Osteoblast (primary cell): ENCODE data around the gene CYP2A6. TPM values are rescaled to one million over a fixed set of nuclear protein-coding genes. Genes with fewer than 3 reads are reported as not detected.
"Not testable (repeated sequence)": the region's sequence is repeated elsewhere in the genome, so short reads cannot be mapped to it uniquely, and the experiment has no call there.

Experiments used
- DNase-seq: peaks from one replicate; pipeline ENCODE4 v3.0.0; 2011; ENCODE audit warnings: low spot score, mixed read lengths; ENCODE audit not compliant: insufficient read length; ENCODE audit errors: missing footprints
- H2AFZ ChIP-seq: 2 replicates; pipeline ENCODE4 v1.6.0; 2011; ENCODE audit warnings: mild to moderate bottlenecking, low read length
- H3K27ac ChIP-seq: 2 replicates; pipeline ENCODE4 v1.5.1; 2011; ENCODE audit warnings: mild to moderate bottlenecking, low read depth, low read length, moderate library complexity
- H3K27me3 ChIP-seq: 2 replicates; pipeline ENCODE4 v1.6.0; 2012; ENCODE audit warnings: mild to moderate bottlenecking, control low read depth, inconsistent platforms, low read length, moderate library complexity; ENCODE audit not compliant: insufficient read depth
- H3K36me3 ChIP-seq: 2 replicates; pipeline ENCODE4 v1.5.1; 2011; ENCODE audit warnings: mild to moderate bottlenecking, low read length, control low read depth, moderate library complexity; ENCODE audit not compliant: insufficient read depth
- H3K4me1 ChIP-seq: 2 replicates; pipeline ENCODE4 v1.5.1; 2011; ENCODE audit warnings: mild to moderate bottlenecking, low read length, control low read depth, moderate library complexity; ENCODE audit not compliant: insufficient read depth
- H3K4me2 ChIP-seq: 2 replicates; pipeline ENCODE4 v1.6.0; 2011; ENCODE audit warnings: mild to moderate bottlenecking, low read length; ENCODE audit not compliant: insufficient read depth
- H3K4me3 ChIP-seq: fragments of 200-600 bp; sonication (generic); 3 replicates; pipeline ENCODE4 v1.5.1; 2012; ENCODE audit warnings: mild to moderate bottlenecking, low read length, inconsistent platforms; ENCODE audit not compliant: insufficient read depth
- H3K79me2 ChIP-seq: 2 replicates; pipeline ENCODE4 v1.6.0; 2012; ENCODE audit warnings: mild to moderate bottlenecking, low read length, control low read depth, inconsistent platforms; ENCODE audit not compliant: insufficient read depth
- H3K9me3 ChIP-seq: 2 replicates; pipeline ENCODE4 v1.5.1; 2011; ENCODE audit warnings: low read depth, low read length, control low read depth
- H4K20me1 ChIP-seq: 2 replicates; pipeline ENCODE4 v1.6.0; 2012; ENCODE audit warnings: mild to moderate bottlenecking, low read length, control low read depth; ENCODE audit not compliant: insufficient read depth
- CTCF ChIP-seq: IDR thresholded peaks from 2 replicates; pipeline ENCODE4 v1.5.1; 2011; ENCODE audit warnings: mild to moderate bottlenecking, low read depth, low read length, moderate library complexity; ENCODE audit errors: extremely low read depth
- total RNA-seq: library from RNA; depleted of rRNA; stranded (reverse); fragments of >200 nt; gene quantifications from 2 replicates; pipeline ENCODE4 v1.2.3, GENCODE V29; 2012

The CYP2A6 gene
- total RNA-seq, 1 donor, result not detected

- DNase-seq, result no peak
- Histone ChIP-seq H3K4me3 (no peak overlapping the region), H4K20me1 (peaks cover 3% of the 10 kb centered on the region), H3K27ac (no peak overlapping the region), H3K36me3 (no peaks in the 10 kb centered on the region), H3K79me2 (no peaks in the 10 kb centered on the region), H3K27me3 (peaks cover 3% of the 10 kb centered on the region), H3K4me2 (no peak overlapping the region), H3K4me1 (no peaks in the 10 kb centered on the region), H3K9me3 (no peaks in the 10 kb centered on the region), H2AFZ (no peak overlapping the region)
- no peak for TF ChIP-seq CTCF
Observed at GRCh38 chr19:40815223-40815622, 35.0 kb downstream of the CYP2A6 start.

- DNase-seq, result peak; percentile 63
- Histone ChIP-seq H3K4me2 (no peak overlapping the region), H3K4me3 (no peak overlapping the region), H3K27ac (no peak overlapping the region), H3K4me1 (peaks cover 2% of the 10 kb centered on the region), H3K9me3 (no peaks in the 10 kb centered on the region), H3K79me2 (peaks cover 13% of the 10 kb centered on the region), H4K20me1 (peaks cover 21% of the 10 kb centered on the region), H2AFZ (no peak overlapping the region), H3K36me3 (peaks cover 14% of the 10 kb centered on the region), H3K27me3 (peaks cover 3% of the 10 kb centered on the region)
- no peak for TF ChIP-seq CTCF
Observed at GRCh38 chr19:40813182-40813581, 37.1 kb downstream of the CYP2A6 start.

GRCh38 chr19:40812571-40812970 lies 37.7 kb downstream of the CYP2A6 start:
- peaks cover 27% of the 10 kb centered on the region for H4K20me1 ChIP-seq
- not testable (repeated sequence) for H3K27ac ChIP-seq, H3K27me3 ChIP-seq, H2AFZ ChIP-seq, H3K4me2 ChIP-seq, DNase-seq, H3K4me1 ChIP-seq, H3K9me3 ChIP-seq, H3K4me3 ChIP-seq
- peaks cover 20% of the 10 kb centered on the region for H3K36me3 ChIP-seq
- H3K79me2 ChIP-seq, result peaks cover 19% of the 10 kb centered on the region

GRCh38 chr19:40811478-40812341 lies 38.5 kb downstream of the CYP2A6 start:
- TF ChIP-seq CTCF, result no peak
- peaks cover 27% of the 10 kb centered on the region for H3K36me3 ChIP-seq
- no peak overlapping the region for H3K27ac ChIP-seq
- peaks cover 36% of the 10 kb centered on the region for H4K20me1 ChIP-seq
- no peaks in the 10 kb centered on the region for H3K9me3 ChIP-seq
- DNase-seq, result peak; percentile 25
- H3K79me2 ChIP-seq, result peaks cover 27% of the 10 kb centered on the region
- H3K4me1 ChIP-seq, result peaks cover 3% of the 10 kb centered on the region
- H3K4me2 ChIP-seq, result peak overlapping the region; percentile 76
- no peak overlapping the region for H3K4me3 ChIP-seq
- no peak overlapping the region for H2AFZ ChIP-seq
- H3K27me3 ChIP-seq, result peaks cover 3% of the 10 kb centered on the region

GRCh38 chr19:40810649-40811408 lies 39.4 kb downstream of the CYP2A6 start:
- Histone ChIP-seq H3K36me3 (peaks cover 27% of the 10 kb centered on the region), H3K79me2 (peaks cover 36% of the 10 kb centered on the region), H3K4me3 (peak overlapping the region; percentile 66), H4K20me1 (peaks cover 45% of the 10 kb centered on the region), H3K4me1 (peaks cover 11% of the 10 kb centered on the region), H3K4me2 (peak overlapping the region; percentile 76), H2AFZ (peak overlapping the region; percentile 59)
- H3K27me3 ChIP-seq, H3K9me3 ChIP-seq, H3K27ac ChIP-seq: not testable (repeated sequence)
- peak; percentile 38 for DNase-seq
